ENCODE measurements around the gene GRM7. TPM values are rescaled to one million over a fixed set of nuclear protein-coding genes. Genes with fewer than 3 reads are reported as not detected.

The GRM7 gene
- total RNA-seq, 1 experiment from 2014 or later = 0.28 TPM

DNA sequence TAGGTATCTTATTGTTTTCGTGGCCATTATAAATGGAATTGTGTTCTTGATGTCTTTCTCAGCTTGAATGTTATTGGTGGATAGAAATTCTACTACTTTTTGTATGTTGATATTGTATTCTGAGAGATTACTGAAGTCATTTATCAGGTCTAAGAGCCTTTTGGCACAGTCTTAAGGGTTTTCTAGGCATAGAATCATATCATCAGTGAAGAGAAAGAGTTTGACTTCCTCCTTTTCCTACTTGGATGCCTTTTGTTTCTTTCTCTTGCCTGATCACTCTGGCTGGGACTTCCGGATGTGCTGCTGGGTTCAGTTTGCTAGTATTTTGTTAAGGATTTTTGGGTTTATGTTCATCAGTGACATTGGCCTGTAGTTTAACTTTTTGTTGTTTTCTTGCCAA is 527.1 kb downstream of the GRM7 start:
- Histone ChIP-seq H3K9me3 (ENCODE audit: control insufficient read depth, low read depth, low read length) (no peaks in the 10 kb centered on the region), H4K8ac (replicated peaks; ENCODE audit: insufficient read length, low read depth, low read length) (no peak overlapping the region), H4K5ac (ENCODE audit: insufficient read length, low read depth, low read length) (no peak overlapping the region), H3K9ac (ENCODE audit: extremely low read depth, insufficient read length, low read length) (no peak overlapping the region), H3K23me2 (ENCODE audit: insufficient read length, low read depth, low read length, poor library complexity, severe bottlenecking) (no peaks in the 10 kb centered on the region), H3K56ac (ENCODE audit: insufficient read length, low read depth, low read length) (no peak overlapping the region), H2AFZ (ENCODE audit: low read length) (no peak overlapping the region), H2BK12ac (ENCODE audit: insufficient read length, low read depth, low read length) (no peak overlapping the region), H2BK15ac (ENCODE audit: low read depth, low read length) (no peak overlapping the region), H2BK120ac (ENCODE audit: low read depth, low read length, poor library complexity, severe bottlenecking) (no peak overlapping the region), H3T11ph (ENCODE audit: low read length) (no peak overlapping the region), H3K27me3 (ENCODE audit: insufficient read depth, low read length) (no peaks in the 10 kb centered on the region), H3K79me1 (ENCODE audit: insufficient read depth, low read depth, low read length, poor library complexity, severe bottlenecking) (no peaks in the 10 kb centered on the region), H4K20me1 (ENCODE audit: control insufficient read depth, insufficient read depth, insufficient read length) (no peaks in the 10 kb centered on the region), H2BK20ac (ENCODE audit: low read depth, low read length, poor library complexity, severe bottlenecking) (no peak overlapping the region), H3K27ac (ENCODE audit: insufficient read length, low read depth, low read length) (no peak overlapping the region), H3K23ac (ENCODE audit: insufficient read length, low read depth, low read length) (no peak overlapping the region), H2BK5ac (ENCODE audit: insufficient read length, low read length) (no peak overlapping the region), H3K18ac (ENCODE audit: insufficient read length, low read depth, low read length) (no peak overlapping the region), H3K4me2 (ENCODE audit: insufficient read depth, insufficient read length, low read length) (no peak overlapping the region), H2AK5ac (ENCODE audit: insufficient read length, low read length) (no peak overlapping the region), H4K91ac (ENCODE audit: insufficient read length, low read depth, low read length) (no peak overlapping the region), H3K4ac (ENCODE audit: low read depth, low read length) (no peak overlapping the region), H3K4me1 (ENCODE audit: insufficient read depth, low read length) (no peaks in the 10 kb centered on the region), H3K14ac (ENCODE audit: insufficient read depth, low read length) (no peak overlapping the region), H3K79me2 (ENCODE audit: insufficient read depth, low read length) (no peaks in the 10 kb centered on the region)
- no peak overlapping the region for H3K4me3 Mint-ChIP-seq
- H3K9me3 Mint-ChIP-seq = no peaks in the 10 kb centered on the region
- WGBS (ENCODE audit: extremely low coverage, insufficient read length, low lambda C conversion rate) = no CpG with 5 or more reads among the region's 2 CpGs
- TF ChIP-seq CTCF (conservative IDR thresholded peaks at IDR 0.05) = no peak
- H3K4me1 Mint-ChIP-seq = no peaks in the 10 kb centered on the region
- no peaks in the 10 kb centered on the region for H3K36me3 Mint-ChIP-seq (ENCODE audit: insufficient read depth in 1 of 3, low read depth in 3 of 3)
- H3K27ac Mint-ChIP-seq = no peak overlapping the region
- DNase-seq = no peak
- no peaks in the 10 kb centered on the region for H3K27me3 Mint-ChIP-seq (ENCODE audit: low read depth)
